Endometrial microvascular endothelial cells (primary cell): ENCODE measurements around the gene LRCOL1. TPM values are rescaled to one million over a fixed set of nuclear protein-coding genes. Genes with fewer than 3 reads are reported as not detected.

ENCODE experiments used
- in situ Hi-C: cut with HindIII; loops from 2 replicates; pipeline ENCODE4 v1.10.0; 2017; ENCODE audit warnings: low sequenced_read_pairs, low pct_unique_long_range_greater_than_20kb; ENCODE audit errors: inconsistent ontology term
- total RNA-seq: library from RNA; depleted of rRNA; stranded (reverse); fragments of >200 nt; gene quantifications from one replicate; pipeline ENCODE4 v1.2.3, GENCODE V29; 2015; ENCODE audit errors: inconsistent ontology term

The LRCOL1 gene
- total RNA-seq, 1 donor from 2014 or later: not detected

- in situ Hi-C loops: no loop called here
Measured at GRCh38 chr12:132588821-132589669, 21.3 kb downstream of the LRCOL1 start.

- in situ Hi-C loops: no loop called here
Measured at GRCh38 chr12:132588319-132588718, 22.1 kb downstream of the LRCOL1 start.

- in situ Hi-C loops: no loop called here
Measured at GRCh38 chr12:132587781-132588180, 22.6 kb downstream of the LRCOL1 start.

- in situ Hi-C loops: no loop called here
Measured at GRCh38 chr12:132586929-132587328, 23.5 kb downstream of the LRCOL1 start.

GRCh38 chr12:132585177-132585576 is 25.2 kb downstream of the LRCOL1 start:
- in situ Hi-C loops: no loop called here

- in situ Hi-C loops: no loop called here
Measured at GRCh38 chr12:132584429-132584828, 26.0 kb downstream of the LRCOL1 start.

GRCh38 chr12:132583736-132584135 is 26.6 kb downstream of the LRCOL1 start:
- in situ Hi-C loops: no loop called here

GRCh38 chr12:132583411-132583710 is 27.0 kb downstream of the LRCOL1 start:
- in situ Hi-C loops: no loop called here

GRCh38 chr12:132582582-132583410 is 27.6 kb downstream of the LRCOL1 start:
- in situ Hi-C loops: no loop called here

- in situ Hi-C loops: no loop called here
Measured at GRCh38 chr12:132582058-132582420, 28.3 kb downstream of the LRCOL1 start.

GRCh38 chr12:132581348-132582057 is 28.9 kb downstream of the LRCOL1 start:
- in situ Hi-C loops: no loop called here

- in situ Hi-C loops: no loop called here
Measured at GRCh38 chr12:132580701-132581292, 29.6 kb downstream of the LRCOL1 start.

GRCh38 chr12:132579744-132580143 is 30.6 kb downstream of the LRCOL1 start:
- in situ Hi-C loops: no loop called here

GRCh38 chr12:132578826-132579225 is 31.6 kb downstream of the LRCOL1 start:
- in situ Hi-C loops: no loop called here

GRCh38 chr12:132578118-132578517 is 32.3 kb downstream of the LRCOL1 start:
- in situ Hi-C loops: no loop called here

- in situ Hi-C loops: no loop called here
Measured at GRCh38 chr12:132577191-132577920, 33.0 kb downstream of the LRCOL1 start.

- in situ Hi-C loops: no loop called here
Measured at GRCh38 chr12:132576701-132577100, 33.7 kb downstream of the LRCOL1 start.

- in situ Hi-C loops: no loop called here
Measured at GRCh38 chr12:132575661-132576060, 34.7 kb downstream of the LRCOL1 start.
